DND-41 (cell line): ENCODE results near the gene SLCO2A1.

Source experiments
- ATAC-seq: fragments of 200-7000 bp; cut with Tn5 transposase; 3 replicates; pipeline ENCODE4 v1.9.1; 2021; ENCODE audit warnings: low read depth; ENCODE audit not compliant: insufficient read depth
- DNase-seq: peaks from one replicate; pipeline ENCODE4 v3.0.0-alpha.2; 2020
- H2AFZ ChIP-seq: 2 replicates; pipeline ENCODE4 v1.6.0; 2012; ENCODE audit warnings: low read depth, low read length
- H3K27ac ChIP-seq: 2 replicates; pipeline ENCODE4 v1.5.1; 2012; ENCODE audit warnings: low read length, inconsistent platforms
- H3K27me3 ChIP-seq: fragments of 200-600 bp; sonication (generic); 2 replicates; pipeline ENCODE4 v1.6.0; 2012; ENCODE audit warnings: low read length, mild to moderate bottlenecking, inconsistent platforms; ENCODE audit not compliant: insufficient read depth, poor library complexity
- H3K36me3 ChIP-seq: 2 replicates; pipeline ENCODE4 v1.5.1; 2012; ENCODE audit warnings: low read length, inconsistent platforms; ENCODE audit not compliant: insufficient read depth
- H3K4me1 ChIP-seq: 2 replicates; pipeline ENCODE4 v1.5.1; 2012; ENCODE audit warnings: mild to moderate bottlenecking, low read length; ENCODE audit not compliant: insufficient read depth
- H3K4me2 ChIP-seq: 2 replicates; pipeline ENCODE4 v1.6.0; 2012; ENCODE audit warnings: mild to moderate bottlenecking, moderate library complexity, low read length, inconsistent platforms; ENCODE audit not compliant: insufficient read depth
- H3K4me3 ChIP-seq, 2 experiments: fragments of 200-600 bp in 1 of 2; shearing (Covaris generic) in 1 of 2; 2 replicates each; pipeline ENCODE4 v1.5.1; 2012 to 2016; ENCODE audit warnings: inconsistent platforms in 2 of 2, low read length in 2 of 2, mild to moderate bottlenecking in 2 of 2, low read depth in 1 of 2, moderate library complexity in 1 of 2
- H3K79me2 ChIP-seq: 2 replicates; pipeline ENCODE4 v1.6.0; 2012; ENCODE audit warnings: low read length, inconsistent platforms; ENCODE audit not compliant: insufficient read depth
- H3K9ac ChIP-seq: 2 replicates; pipeline ENCODE4 v1.6.0; 2012; ENCODE audit warnings: low read depth, mild to moderate bottlenecking, inconsistent platforms, low read length, moderate library complexity
- H3K9me3 ChIP-seq: 2 replicates; pipeline ENCODE4 v1.5.1; 2012; ENCODE audit warnings: low read length, moderate library complexity, mild to moderate bottlenecking, inconsistent platforms; ENCODE audit not compliant: insufficient read depth, severe bottlenecking
- H4K20me1 ChIP-seq: 2 replicates; pipeline ENCODE4 v1.6.0; 2012; ENCODE audit warnings: low read length; ENCODE audit not compliant: insufficient read depth
- CTCF ChIP-seq: IDR thresholded peaks from 2 replicates; pipeline ENCODE4 v1.5.1; 2012; ENCODE audit warnings: borderline replicate concordance, low read length, moderate library complexity, mild to moderate bottlenecking; ENCODE audit not compliant: poor library complexity, severe bottlenecking; ENCODE audit errors: extremely low read depth
- EZH2 ChIP-seq: IDR thresholded peaks from 3 replicates; pipeline ENCODE4 v1.6.1; 2012; ENCODE audit warnings: borderline replicate concordance, low read depth, mild to moderate bottlenecking, moderate library complexity, low read length, inconsistent platforms; ENCODE audit not compliant: severe bottlenecking

The SLCO2A1 gene

GRCh38 chr3:133882986-133883586 lies 146.6 kb downstream of the SLCO2A1 start:
- no peak overlapping the region for H3K4me3 ChIP-seq
- no peak for DNase-seq
- H4K20me1 ChIP-seq = no peaks in the 10 kb centered on the region
- no peaks in the 10 kb centered on the region for H3K36me3 ChIP-seq
- no peak for ATAC-seq
- H3K79me2 ChIP-seq = no peaks in the 10 kb centered on the region
- H3K9ac ChIP-seq = no peak overlapping the region
- TF ChIP-seq EZH2 (no peak), CTCF (no peak)
- H3K4me1 ChIP-seq = no peaks in the 10 kb centered on the region
- no peak overlapping the region for H3K27ac ChIP-seq
- peaks cover 5% of the 10 kb centered on the region for H3K27me3 ChIP-seq
- no peaks in the 10 kb centered on the region for H3K9me3 ChIP-seq
- no peak overlapping the region for H2AFZ ChIP-seq
- H3K4me2 ChIP-seq = no peak overlapping the region

- no peak overlapping the region for H3K4me2 ChIP-seq
Measured at GRCh38 chr3:133881939-133882825, 147.5 kb downstream of the SLCO2A1 start.

GRCh38 chr3:133881492-133881891 lies 148.2 kb downstream of the SLCO2A1 start:
- Histone ChIP-seq H3K9me3 (no peaks in the 10 kb centered on the region), H3K27me3 (peaks cover 5% of the 10 kb centered on the region), H3K9ac (no peak overlapping the region), H3K4me2 (no peak overlapping the region), H3K4me3 (no peak overlapping the region), H3K79me2 (no peaks in the 10 kb centered on the region), H2AFZ (no peak overlapping the region), H4K20me1 (no peaks in the 10 kb centered on the region), H3K36me3 (no peaks in the 10 kb centered on the region), H3K4me1 (no peaks in the 10 kb centered on the region), H3K27ac (no peak overlapping the region)
- no peak for TF ChIP-seq EZH2
- TF ChIP-seq CTCF = no peak
- no peak for ATAC-seq
- no peak for DNase-seq

More at GRCh38 chr3:133881939-133882825, 147.5 kb downstream of the SLCO2A1 start:
- Histone ChIP-seq H3K27me3 (peaks cover 5% of the 10 kb centered on the region), H3K4me3 (no peak overlapping the region), H3K9me3 (no peaks in the 10 kb centered on the region), H2AFZ (no peak overlapping the region), H3K9ac (no peak overlapping the region), H3K27ac (no peak overlapping the region), H3K4me1 (no peaks in the 10 kb centered on the region), H3K79me2 (no peaks in the 10 kb centered on the region), H4K20me1 (no peaks in the 10 kb centered on the region), H3K36me3 (no peaks in the 10 kb centered on the region)
- no peak for DNase-seq
- TF ChIP-seq CTCF (no peak), EZH2 (no peak)
- no peak for ATAC-seq
